PC-9 (cell line): ENCODE data around the gene UFD1. TPM values are rescaled to one million over a fixed set of nuclear protein-coding genes. Genes with fewer than 3 reads are reported as not detected.

ENCODE experiments used
- BruUV-seq: library from RNA; stranded (reverse); fragments of 400-500 nt; replicated peaks from 2 replicates; lab custom pipeline; 2021; lab: Mats Ljungman, UMichigan
- CTCF ChIA-PET: fragments of 300-600 bp; sonication (Branson Sonifier 250); formaldehyde crosslinking; loops from one replicate; lab custom pipeline; 2022; ENCODE audit warnings: antibody characterized with exemption; lab: Charles Lee
- POLR2A ChIA-PET: fragments of 300-600 bp; sonication (Branson Sonifier 250); formaldehyde crosslinking; loops from one replicate; lab custom pipeline; 2022; ENCODE audit warnings: antibody characterized with exemption; ENCODE audit not compliant: unreplicated experiment; lab: Charles Lee
- DNase-seq, 2 experiments: peaks; one replicate each; pipeline versions ENCODE4 v3.0.0 to v3.0.0-alpha.2; 2015 to 2022; ENCODE audit warnings: mixed read lengths in 1 of 2
- H2AFZ ChIP-seq: fragments of 200-600 bp; sonication (generic); 2 replicates; pipeline ENCODE4 v1.8.1; 2017; ENCODE audit warnings: antibody characterized with exemption
- H3F3A ChIP-seq: fragments of 200-600 bp; sonication (generic); 2 replicates; pipeline ENCODE4 v1.8.1; 2017; ENCODE audit warnings: antibody characterized with exemption, mild to moderate bottlenecking, low read depth; ENCODE audit not compliant: insufficient read depth
- H3K27ac ChIP-seq: fragments of 200-600 bp; sonication (generic); 2 replicates; pipeline ENCODE4 v1.6.1; 2016; ENCODE audit warnings: mixed run types
- H3K27me3 ChIP-seq: fragments of 200-600 bp; sonication (generic); 2 replicates; pipeline ENCODE4 v1.6.1; 2016; ENCODE audit warnings: low read depth, mixed run types; ENCODE audit not compliant: insufficient read depth
- H3K36me3 ChIP-seq: fragments of 200-600 bp; sonication (generic); 2 replicates; pipeline ENCODE4 v1.6.1; 2016; ENCODE audit warnings: low read depth, mixed run types
- H3K4me1 ChIP-seq: fragments of 200-600 bp; sonication (generic); replicated peaks from 2 replicates; pipeline ENCODE4 v1.6.1; 2016; ENCODE audit warnings: mixed run types; ENCODE audit not compliant: insufficient read depth
- H3K4me2 ChIP-seq: fragments of 200-600 bp; sonication (generic); 2 replicates; pipeline ENCODE4 v1.6.1; 2017; ENCODE audit warnings: mixed run types
- H3K4me3 ChIP-seq: fragments of 200-600 bp; sonication (generic); 2 replicates; pipeline ENCODE4 v1.6.1; 2016; ENCODE audit warnings: mixed run types
- H3K79me2 ChIP-seq: fragments of 200-600 bp; sonication (generic); 2 replicates; pipeline ENCODE4 v1.6.1; 2017; ENCODE audit warnings: low read depth, mixed run types
- H3K9me2 ChIP-seq: fragments of 200-600 bp; sonication (generic); 2 replicates; pipeline ENCODE4 v1.8.1; 2017; ENCODE audit warnings: mild to moderate bottlenecking; ENCODE audit not compliant: insufficient read depth
- H3K9me3 ChIP-seq: fragments of 200-600 bp; sonication (generic); 2 replicates; pipeline ENCODE4 v1.8.1; 2016; ENCODE audit warnings: low read depth; ENCODE audit not compliant: insufficient read depth
- H4K20me1 ChIP-seq: fragments of 200-600 bp; sonication (generic); 2 replicates; pipeline ENCODE4 v1.8.1; 2017; ENCODE audit not compliant: insufficient read depth
- CTCF ChIP-seq: fragments of 200-600 bp; sonication (generic); conservative IDR thresholded peaks from 2 replicates; pipeline ENCODE4 v1.6.1; 2017; ENCODE audit warnings: mixed run types, antibody characterized with exemption, mild to moderate bottlenecking, moderate library complexity
- EZH2 ChIP-seq: fragments of 200-600 bp; sonication (generic); IDR thresholded peaks from 2 replicates; pipeline ENCODE4 v1.8.0; 2017; ENCODE audit warnings: antibody characterized with exemption, low read depth
- intact Hi-C: fragments of 100-400 bp; cut with micrococcal nuclease; formaldehyde crosslinking; loops from one replicate; pipeline ENCODE4 v1.10.0; 2022; ENCODE audit not compliant: unreplicated experiment
- total RNA-seq: library from RNA; stranded (reverse); gene quantifications from 2 replicates; pipeline ENCODE4 v1.2.3, GENCODE V29; 2021

Gene UFD1
- total RNA-seq, 1 experiment from 2014 or later, result 66.9 TPM

- POLR2A ChIA-PET, result no interaction called here
- CTCF ChIA-PET, result no interaction called here
Measured at GRCh38 chr22:19460036-19460435, 19.0 kb downstream of the UFD1 start.

GRCh38 chr22:19457828-19458428 lies 21.1 kb downstream of the UFD1 start:
- Histone ChIP-seq H3K79me2 (no peaks in the 10 kb centered on the region), H3K36me3 (no peaks in the 10 kb centered on the region), H3K4me3 (no peak overlapping the region), H4K20me1 (no peaks in the 10 kb centered on the region), H3K27ac (no peak overlapping the region), H3K9me2 (no peaks in the 10 kb centered on the region), H3F3A (no peaks in the 10 kb centered on the region; the same call in 1 of the 2 replicates), H3K9me3 (no peaks in the 10 kb centered on the region), H3K4me1 (no peaks in the 10 kb centered on the region), H3K4me2 (no peak overlapping the region), H3K27me3 (no peaks in the 10 kb centered on the region), H2AFZ (no peak overlapping the region)
- ChIA-PET POLR2A (no interaction called here), CTCF (no interaction called here)
- intact Hi-C loops, result no loop called here
- TF ChIP-seq CTCF (no peak), EZH2 (no peak)
- no peak for DNase-seq
- no TSS peak for BruUV-seq

More at GRCh38 chr22:19460036-19460435, 19.0 kb downstream of the UFD1 start:
- H3K9me3 ChIP-seq, result no peaks in the 10 kb centered on the region
- no peaks in the 10 kb centered on the region for H3K36me3 ChIP-seq
- TF ChIP-seq CTCF, result no peak
- no peak for TF ChIP-seq EZH2
- H3K79me2 ChIP-seq, result no peaks in the 10 kb centered on the region
- no peaks in the 10 kb centered on the region for H3K4me1 ChIP-seq
- no peaks in the 10 kb centered on the region; the same call in 1 of the 2 replicates for H3F3A ChIP-seq
- no peak overlapping the region for H2AFZ ChIP-seq
- BruUV-seq, result no TSS peak
- H3K4me3 ChIP-seq, result no peak overlapping the region
- no peak overlapping the region for H3K27ac ChIP-seq
- no peak overlapping the region for H3K4me2 ChIP-seq
- no peak for DNase-seq
- H3K9me2 ChIP-seq, result no peaks in the 10 kb centered on the region
- H4K20me1 ChIP-seq, result no peaks in the 10 kb centered on the region
- no peaks in the 10 kb centered on the region for H3K27me3 ChIP-seq
- intact Hi-C loops, result no loop called here

- POLR2A ChIA-PET, result no interaction called here
- intact Hi-C loops, result no loop called here
- H3K4me2 ChIP-seq, result no peak overlapping the region
- no peaks in the 10 kb centered on the region for H3K79me2 ChIP-seq
- H3K4me1 ChIP-seq, result no peaks in the 10 kb centered on the region
- no peak overlapping the region for H3K4me3 ChIP-seq
- CTCF ChIA-PET, result no interaction called here
- no peaks in the 10 kb centered on the region for H3K9me2 ChIP-seq
- no peaks in the 10 kb centered on the region for H4K20me1 ChIP-seq
- H3K27ac ChIP-seq, result no peak overlapping the region
- no peak overlapping the region for H2AFZ ChIP-seq
- no peaks in the 10 kb centered on the region for H3K27me3 ChIP-seq
- no TSS peak for BruUV-seq
- TF ChIP-seq CTCF (no peak), EZH2 (no peak)
- DNase-seq, result no peak
- H3K9me3 ChIP-seq, result no peaks in the 10 kb centered on the region
- no peaks in the 10 kb centered on the region for H3F3A ChIP-seq
- H3K36me3 ChIP-seq, result no peaks in the 10 kb centered on the region
Measured at GRCh38 chr22:19456541-19456940, 22.5 kb downstream of the UFD1 start.
